ENCODE measurements around the gene MAP4K1. TPM values are rescaled to one million over a fixed set of nuclear protein-coding genes. Genes with fewer than 3 reads are reported as not detected.
A peak's percentile ranks its signal among the peaks of the same experiment; 100 is the strongest.

Gene MAP4K1
- polyA plus RNA-seq, 2 of the 4 experiments (the other 2 are of a cell fraction) = 1.2 to 2.6 TPM

GRCh38 chr19:38618590-38619360 is 1.0 kb upstream of the MAP4K1 start, which contains the start of gene EIF3K:
TSS of gene EIF3K (plus strand) at chr19:38619188. CDS start at chr19:38619269, 81 bp downstream.
- H3K4me3 ChIP-seq = peak within 1 kb of the TSS; percentile 86
- ATAC-seq (peak; percentile 87 to 93), FAIRE-seq (peak; percentile 100), DNase-seq (ENCODE audit: low read depth in 1 of 2, low spot score in 1 of 2) (peak; percentile 100)
- WGBS (ENCODE audit: missing lambda C conversion rate) = 8% methylated on average over 63 of the region's 64 CpGs
- peak within 1 kb of the TSS; percentile 84 to 87 for H3K27ac ChIP-seq
- peak within 1 kb of the TSS; percentile 99 for H3K4me2 ChIP-seq
- H3K9me3 ChIP-seq = no peaks in the 10 kb centered on the region
- H3K4me1 ChIP-seq = peaks cover 14% of the 10 kb centered on the region
- peak; percentile 62; the same call in 1 of the 2 replicates for TF ChIP-seq KDM5A (IDR thresholded peaks at IDR 0.05)
- no peak for TF ChIP-seq CHD4 (IDR thresholded peaks at IDR 0.05; ENCODE audit: borderline replicate concordance)
- TF ChIP-seq FOSL2 (IDR thresholded peaks at IDR 0.05) = no peak
- no peak for TF ChIP-seq FOSL2 (CRISPR knock-in tag; IDR thresholded peaks at IDR 0.05)
- TF ChIP-seq HOXA7 (CRISPR knock-in tag; IDR thresholded peaks at IDR 0.05) = no peak
- TF ChIP-seq EHF (CRISPR knock-in tag; IDR thresholded peaks at IDR 0.05) = peak; percentile 77; the same call in 1 of the 2 replicates
- TF ChIP-seq BCL3 (IDR thresholded peaks at IDR 0.05) = peak; percentile 98
- TF ChIP-seq MYC (IDR thresholded peaks at IDR 0.05; ENCODE audit: borderline replicate concordance, low read length) = peak; percentile 96
- TF ChIP-seq GATA3 (IDR thresholded peaks at IDR 0.05; ENCODE audit: borderline replicate concordance) = peak; percentile 39; the same call in 1 of the 2 replicates
- peak; percentile 71; the same call in 1 of the 2 replicates for TF ChIP-seq HMGXB4 (CRISPR knock-in tag; IDR thresholded peaks at IDR 0.05; ENCODE audit: borderline replicate concordance)
- TF ChIP-seq TP53 (CRISPR knock-in tag; IDR thresholded peaks at IDR 0.05) = peak; percentile 95
- TF ChIP-seq NFE2L2 (conservative IDR thresholded peaks at IDR 0.05; ENCODE audit: low read length) = no peak
- TF ChIP-seq TFCP2L1 (CRISPR knock-in tag; IDR thresholded peaks at IDR 0.05) = peak; percentile 90
- peak; percentile 26; the same call in 1 of the 3 replicates for TF ChIP-seq SMC3 (IDR thresholded peaks at IDR 0.05)
- peak; percentile 42; the same call in 1 of the 2 replicates for TF ChIP-seq FOXS1 (CRISPR knock-in tag; IDR thresholded peaks at IDR 0.05)
- no peak for TF ChIP-seq CEBPB (IDR thresholded peaks at IDR 0.05)
- TF ChIP-seq HOXB13 (CRISPR knock-in tag; IDR thresholded peaks at IDR 0.05; ENCODE audit: low read depth) = peak; percentile 89; the same call in 1 of the 2 replicates
- peak; percentile 45; the same call in 1 of the 2 replicates for TF ChIP-seq ATOH8 (CRISPR knock-in tag; IDR thresholded peaks at IDR 0.05; ENCODE audit: low read depth)
- peak; percentile 98 for TF ChIP-seq E2F6 (IDR thresholded peaks at IDR 0.05; ENCODE audit: borderline replicate concordance, low read depth)
- TF ChIP-seq JUN (IDR thresholded peaks at IDR 0.05) = peak; percentile 91 to 95
- TF ChIP-seq POLR2A (IDR thresholded peaks at IDR 0.05; ENCODE audit: low read length) = peak; percentile 85
- peak; percentile 88 for TF ChIP-seq HOXB5 (CRISPR knock-in tag; IDR thresholded peaks at IDR 0.05)
- TF ChIP-seq MAX (IDR thresholded peaks at IDR 0.05) = peak; percentile 99
- TF ChIP-seq RAD21 (conservative IDR thresholded peaks at IDR 0.05 in 1 of 2, IDR thresholded peaks at IDR 0.05 in 1 of 2) = peak in 1 of 2 experiments; percentile 10; a peak in 1 of 5 replicates
- peak; percentile 98 for TF ChIP-seq USF2 (IDR thresholded peaks at IDR 0.05)
- TF ChIP-seq EHMT2 (IDR thresholded peaks at IDR 0.05; ENCODE audit: low read depth) = no peak
- TF ChIP-seq BHLHE40 (IDR thresholded peaks at IDR 0.05; ENCODE audit: low read depth, low read length) = peak; percentile 70; the same call in 1 of the 2 replicates
- TF ChIP-seq NPAS2 (CRISPR knock-in tag; IDR thresholded peaks at IDR 0.05; ENCODE audit: borderline replicate concordance) = peak; percentile 95
- TF ChIP-seq PHF8 (IDR thresholded peaks at IDR 0.05; ENCODE audit: borderline replicate concordance, low read depth) = peak; percentile 40; the same call in 1 of the 2 replicates
- POLR2A ChIA-PET = interaction anchor here (0.5 to 1.9 kb wide), 46 partner anchors 9 to 312 kb away, joined by 3 to 28 read pairs (median 5); partner anchors contain the start of genes ACTN4, FAM98C, GGN and MRPS12
- CTCF ChIA-PET = interaction anchor here (0.7 to 5.9 kb wide), 16 partner anchors 9 to 269 kb away, joined by 3 to 134 read pairs (median 5); partner anchors contain the start of gene FAM98C
